Measurements from ENCODE around the gene CTRB2.
A peak's percentile ranks its signal among the peaks of the same experiment; 100 is the strongest.
"Not testable (repeated sequence)": the region's sequence is repeated elsewhere in the genome, so short reads cannot be mapped to it uniquely, and the experiment has no call there.

Gene CTRB2

GRCh38 chr16:75219088-75219487, 12.1 kb upstream of the CTRB2 start:
- no peak for DNase-seq
- ChIA-PET CTCF (no interaction called here), POLR2A (no interaction called here)
- Histone ChIP-seq H3K4me1 (ENCODE audit: control extremely low read depth in 1 of 4, control insufficient read depth in 4 of 4, insufficient read depth in 4 of 4, low read length in 3 of 4) (peaks cover 0 to 2% (median 0%) of the 10 kb centered on the region in 4 experiments), H3K27me3 (replicated peaks in 2 of 5; ENCODE audit: control insufficient read depth in 4 of 5, insufficient read depth in 5 of 5, low read length in 4 of 5) (peaks cover 0 to 8% (median 5%) of the 10 kb centered on the region in 5 experiments), H3K9me3 (ENCODE audit: control extremely low read depth in 1 of 5, control insufficient read depth in 4 of 5, insufficient read depth in 2 of 5, low read depth in 1 of 5, low read length in 4 of 5) (no peaks in the 10 kb centered on the region), H3K27ac (ENCODE audit: insufficient read depth in 1 of 2, low read depth in 1 of 2, low read length in 2 of 2, poor library complexity in 1 of 2, severe bottlenecking in 2 of 2) (no peak overlapping the region), H3K36me3 (ENCODE audit: control insufficient read depth in 4 of 4, insufficient read depth in 4 of 4, low read length in 3 of 4) (no peaks in the 10 kb centered on the region), H3K4me3 (ENCODE audit: control insufficient read depth in 1 of 7, extremely low read depth in 1 of 7, insufficient read depth in 4 of 7, low read depth in 2 of 7, low read length in 6 of 7) (no peak overlapping the region)
- WGBS (ENCODE audit: insufficient coverage) = 83% methylated on average over 3 of the region's 4 CpGs

GRCh38 chr16:75218256-75219076, 11.5 kb upstream of the CTRB2 start, which contains the start of gene CTRB1:
CTRB1 (plus strand) TSS chr16:75218988; CDS start chr16:75219008, 20 bp downstream.
- POLR2A ChIA-PET = no interaction called here
- Histone ChIP-seq H3K27ac (ENCODE audit: insufficient read depth in 1 of 2, low read depth in 1 of 2, low read length in 2 of 2, poor library complexity in 1 of 2, severe bottlenecking in 2 of 2) (no peak within 1 kb of the TSS), H3K27me3 (replicated peaks in 2 of 5; ENCODE audit: control insufficient read depth in 4 of 5, insufficient read depth in 5 of 5, low read length in 4 of 5) (peaks cover 0 to 10% (median 6%) of the 10 kb centered on the region in 5 experiments), H3K36me3 (ENCODE audit: control insufficient read depth in 4 of 4, insufficient read depth in 4 of 4, low read length in 3 of 4) (no peaks in the 10 kb centered on the region), H3K4me3 (ENCODE audit: control insufficient read depth in 1 of 7, extremely low read depth in 1 of 7, insufficient read depth in 4 of 7, low read depth in 2 of 7, low read length in 6 of 7) (peak within 1 kb of the TSS in 4 of 7 experiments; percentile 8 to 59 (median 28)), H3K4me1 (ENCODE audit: control extremely low read depth in 1 of 4, control insufficient read depth in 4 of 4, insufficient read depth in 4 of 4, low read length in 3 of 4) (peaks cover 0 to 2% (median 0%) of the 10 kb centered on the region in 4 experiments), H3K9me3 (ENCODE audit: control extremely low read depth in 1 of 5, control insufficient read depth in 4 of 5, insufficient read depth in 2 of 5, low read depth in 1 of 5, low read length in 4 of 5) (no peaks in the 10 kb centered on the region)
- CTCF ChIA-PET = no interaction called here
- no peak for DNase-seq
- WGBS (ENCODE audit: insufficient coverage) = 88% methylated on average over 17 of the region's 19 CpGs

- POLR2A ChIA-PET = no interaction called here
- H3K9me3 ChIP-seq (ENCODE audit: control extremely low read depth in 1 of 5, control insufficient read depth in 4 of 5, insufficient read depth in 2 of 5, low read depth in 1 of 5, low read length in 4 of 5) = no peaks in the 10 kb centered on the region
- H3K4me1 ChIP-seq (ENCODE audit: control extremely low read depth in 1 of 4, control insufficient read depth in 4 of 4, insufficient read depth in 4 of 4, low read length in 3 of 4) = peaks cover 0 to 2% (median 0%) of the 10 kb centered on the region in 4 experiments
- no peak overlapping the region for H3K27ac ChIP-seq (ENCODE audit: insufficient read depth in 1 of 2, low read depth in 1 of 2, low read length in 2 of 2, poor library complexity in 1 of 2, severe bottlenecking in 2 of 2)
- CTCF ChIA-PET = interaction anchor here (1.0 to 1.3 kb wide), 2 partner anchors 9 to 18 kb away, joined by 3 read pairs; no protein-coding TSS in a partner anchor
- no peak overlapping the region for H3K4me3 ChIP-seq (ENCODE audit: control insufficient read depth in 1 of 7, extremely low read depth in 1 of 7, insufficient read depth in 4 of 7, low read depth in 2 of 7, low read length in 6 of 7)
- DNase-seq = no peak
- peaks cover 0 to 17% (median 7%) of the 10 kb centered on the region in 5 experiments for H3K27me3 ChIP-seq (replicated peaks in 2 of 5; ENCODE audit: control insufficient read depth in 4 of 5, insufficient read depth in 5 of 5, low read length in 4 of 5)
- H3K36me3 ChIP-seq (ENCODE audit: control insufficient read depth in 4 of 4, insufficient read depth in 4 of 4, low read length in 3 of 4) = no peaks in the 10 kb centered on the region
- WGBS (ENCODE audit: insufficient coverage) = 93% methylated on average over 10 of the region's 11 CpGs
Observed at GRCh38 chr16:75217389-75217851, 10.5 kb upstream of the CTRB2 start.

- no peaks in the 10 kb centered on the region for H3K9me3 ChIP-seq (ENCODE audit: control extremely low read depth in 1 of 5, control insufficient read depth in 4 of 5, insufficient read depth in 2 of 5, low read depth in 1 of 5, low read length in 4 of 5)
- no peak for DNase-seq
- POLR2A ChIA-PET = no interaction called here
- 100% methylated on average over 4 of the region's 7 CpGs for WGBS (ENCODE audit: insufficient coverage)
- H3K27me3 ChIP-seq (replicated peaks in 2 of 5; ENCODE audit: control insufficient read depth in 4 of 5, insufficient read depth in 5 of 5, low read length in 4 of 5) = peaks cover 0 to 23% (median 12%) of the 10 kb centered on the region in 5 experiments
- no peak overlapping the region for H3K27ac ChIP-seq (ENCODE audit: insufficient read depth in 1 of 2, low read depth in 1 of 2, low read length in 2 of 2, poor library complexity in 1 of 2, severe bottlenecking in 2 of 2)
- H3K4me3 ChIP-seq (ENCODE audit: control insufficient read depth in 1 of 7, extremely low read depth in 1 of 7, insufficient read depth in 4 of 7, low read depth in 2 of 7, low read length in 6 of 7) = no peak overlapping the region
- CTCF ChIA-PET = interaction anchor here (1.0 to 1.3 kb wide), 2 partner anchors 8 to 17 kb away, joined by 3 read pairs; no protein-coding TSS in a partner anchor
- peaks cover 0 to 2% (median 0%) of the 10 kb centered on the region in 4 experiments for H3K4me1 ChIP-seq (ENCODE audit: control extremely low read depth in 1 of 4, control insufficient read depth in 4 of 4, insufficient read depth in 4 of 4, low read length in 3 of 4)
- H3K36me3 ChIP-seq (ENCODE audit: control insufficient read depth in 4 of 4, insufficient read depth in 4 of 4, low read length in 3 of 4) = no peaks in the 10 kb centered on the region
Observed at GRCh38 chr16:75216576-75216975, 9.6 kb upstream of the CTRB2 start.

GRCh38 chr16:75216127-75216526, 9.2 kb upstream of the CTRB2 start:
- peaks cover 0 to 2% (median 0%) of the 10 kb centered on the region in 4 experiments for H3K4me1 ChIP-seq (ENCODE audit: control extremely low read depth in 1 of 4, control insufficient read depth in 4 of 4, insufficient read depth in 4 of 4, low read length in 3 of 4)
- H3K4me3 ChIP-seq (ENCODE audit: control insufficient read depth in 1 of 7, extremely low read depth in 1 of 7, insufficient read depth in 4 of 7, low read depth in 2 of 7, low read length in 6 of 7) = no peak overlapping the region
- H3K27me3 ChIP-seq (replicated peaks in 2 of 5; ENCODE audit: control insufficient read depth in 4 of 5, insufficient read depth in 5 of 5, low read length in 4 of 5) = peaks cover 0 to 27% (median 12%) of the 10 kb centered on the region in 5 experiments
- POLR2A ChIA-PET = no interaction called here
- no peaks in the 10 kb centered on the region for H3K9me3 ChIP-seq (ENCODE audit: control extremely low read depth in 1 of 5, control insufficient read depth in 4 of 5, insufficient read depth in 2 of 5, low read depth in 1 of 5, low read length in 4 of 5)
- H3K36me3 ChIP-seq (ENCODE audit: control insufficient read depth in 4 of 4, insufficient read depth in 4 of 4, low read length in 3 of 4) = no peaks in the 10 kb centered on the region
- WGBS (ENCODE audit: insufficient coverage) = no CpG with 5 or more reads among the region's 2 CpGs
- CTCF ChIA-PET = interaction anchor here (1.3 to 1.6 kb wide), 2 partner anchors 8 to 16 kb away, joined by 3 read pairs; no protein-coding TSS in a partner anchor
- no peak for DNase-seq
- no peak overlapping the region for H3K27ac ChIP-seq (ENCODE audit: insufficient read depth in 1 of 2, low read depth in 1 of 2, low read length in 2 of 2, poor library complexity in 1 of 2, severe bottlenecking in 2 of 2)

- H3K27ac ChIP-seq (ENCODE audit: insufficient read depth in 1 of 2, low read depth in 1 of 2, low read length in 2 of 2, poor library complexity in 1 of 2, severe bottlenecking in 2 of 2); H3K4me1 ChIP-seq (ENCODE audit: control extremely low read depth in 1 of 4, control insufficient read depth in 4 of 4, insufficient read depth in 4 of 4, low read length in 3 of 4); DNase-seq; H3K9me3 ChIP-seq (ENCODE audit: control extremely low read depth in 1 of 5, control insufficient read depth in 4 of 5, insufficient read depth in 2 of 5, low read depth in 1 of 5, low read length in 4 of 5); H3K36me3 ChIP-seq (ENCODE audit: control insufficient read depth in 4 of 4, insufficient read depth in 4 of 4, low read length in 3 of 4); H3K4me3 ChIP-seq (ENCODE audit: control insufficient read depth in 1 of 7, extremely low read depth in 1 of 7, insufficient read depth in 4 of 7, low read depth in 2 of 7, low read length in 6 of 7); POLR2A ChIA-PET: not testable (repeated sequence)
- 95% methylated on average over 9 of the region's 10 CpGs for WGBS (ENCODE audit: insufficient coverage)
- H3K27me3 ChIP-seq (replicated peaks in 2 of 5; ENCODE audit: control insufficient read depth in 4 of 5, insufficient read depth in 5 of 5, low read length in 4 of 5) = peaks cover 0 to 50% (median 6%) of the 10 kb centered on the region in 5 experiments
- CTCF ChIA-PET = interaction anchor here (1.5 kb wide), 1 partner anchor 18 kb away, joined by 3 read pairs; no protein-coding TSS in a partner anchor
Observed at GRCh38 chr16:75211286-75211685, 4.3 kb upstream of the CTRB2 start.

GRCh38 chr16:75209944-75210343, 3.0 kb upstream of the CTRB2 start:
- no peaks in the 10 kb centered on the region for H3K4me1 ChIP-seq (ENCODE audit: control extremely low read depth in 1 of 4, control insufficient read depth in 4 of 4, insufficient read depth in 4 of 4, low read length in 3 of 4)
- no peaks in the 10 kb centered on the region for H3K36me3 ChIP-seq (ENCODE audit: control insufficient read depth in 4 of 4, insufficient read depth in 4 of 4, low read length in 3 of 4)
- ChIA-PET POLR2A (no interaction called here), CTCF (interaction anchor here (1.1 to 2.2 kb wide), 4 partner anchors 10 to 181 kb away, joined by 4 to 6 read pairs (median 6); no protein-coding TSS in a partner anchor)
- WGBS (ENCODE audit: insufficient coverage) = 98% methylated on average over 3 of the region's 5 CpGs
- no peak overlapping the region for H3K27ac ChIP-seq (ENCODE audit: insufficient read depth in 1 of 2, low read depth in 1 of 2, low read length in 2 of 2, poor library complexity in 1 of 2, severe bottlenecking in 2 of 2)
- no peak for DNase-seq
- H3K27me3 ChIP-seq (replicated peaks in 2 of 5; ENCODE audit: control insufficient read depth in 4 of 5, insufficient read depth in 5 of 5, low read length in 4 of 5) = peaks cover 0 to 52% (median 6%) of the 10 kb centered on the region in 5 experiments
- H3K4me3 ChIP-seq (ENCODE audit: control insufficient read depth in 1 of 7, extremely low read depth in 1 of 7, insufficient read depth in 4 of 7, low read depth in 2 of 7, low read length in 6 of 7) = no peak overlapping the region
- no peaks in the 10 kb centered on the region for H3K9me3 ChIP-seq (ENCODE audit: control extremely low read depth in 1 of 5, control insufficient read depth in 4 of 5, insufficient read depth in 2 of 5, low read depth in 1 of 5, low read length in 4 of 5)

Data from common myeloid progenitor, CD34-positive (primary cell).